Astrocyte of the cerebellum (primary cell): Measurements from ENCODE around the gene ACP3.
"Not testable (repeated sequence)": the region's sequence is repeated elsewhere in the genome, so short reads cannot be mapped to it uniquely, and the experiment has no call there.

ENCODE experiments used
- DNase-seq: peaks from one replicate; pipeline ENCODE4 v3.0.0-alpha.2; 2011; ENCODE audit warnings: low read depth
- H3K4me3 ChIP-seq: 2 replicates; pipeline ENCODE4 v1.5.1; 2011; ENCODE audit warnings: mild to moderate bottlenecking, low read depth, low read length, moderate library complexity
- in situ Hi-C: cut with HindIII; loops from 2 replicates; pipeline ENCODE4 v1.10.0; 2017; ENCODE audit warnings: low sequenced_read_pairs
- TF ChIP-seq, protein P1 (sequence below): IDR thresholded peaks from 2 replicates; pipeline ENCODE4 v1.5.1; 2012; ENCODE audit warnings: low read length, low read depth, moderate library complexity, mild to moderate bottlenecking; ENCODE audit errors: missing control alignments

The ACP3 gene

DNA sequence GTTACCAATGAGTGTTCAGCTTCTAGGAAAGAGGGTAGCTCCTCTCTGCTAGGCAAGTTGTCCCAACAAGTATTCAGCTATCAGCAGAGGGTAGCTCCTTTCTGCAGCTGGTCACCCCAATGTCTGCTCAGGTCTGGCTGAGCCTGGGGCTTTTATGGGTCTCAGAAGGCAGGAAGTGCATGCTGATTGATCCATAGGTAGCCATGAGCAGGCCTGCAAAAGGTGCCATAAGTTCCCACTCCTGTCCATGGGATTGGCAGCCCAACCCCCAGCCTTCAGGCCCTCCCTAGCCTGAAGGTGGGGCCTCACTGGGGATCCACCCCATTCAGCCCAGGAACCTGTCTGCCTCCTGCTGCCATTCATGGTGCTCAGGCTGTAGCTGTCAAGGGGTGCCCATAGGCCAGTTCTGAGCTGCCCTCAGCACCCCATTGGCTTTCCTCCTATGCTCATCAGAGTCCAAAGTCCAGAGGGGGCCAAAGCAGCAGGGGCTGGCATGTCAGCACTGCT is 65.5 kb downstream of the ACP3 start:
- no peak for DNase-seq
- no peak overlapping the region for H3K4me3 ChIP-seq
- in situ Hi-C loops, result no loop called here
- TF ChIP-seq, protein P1, sequence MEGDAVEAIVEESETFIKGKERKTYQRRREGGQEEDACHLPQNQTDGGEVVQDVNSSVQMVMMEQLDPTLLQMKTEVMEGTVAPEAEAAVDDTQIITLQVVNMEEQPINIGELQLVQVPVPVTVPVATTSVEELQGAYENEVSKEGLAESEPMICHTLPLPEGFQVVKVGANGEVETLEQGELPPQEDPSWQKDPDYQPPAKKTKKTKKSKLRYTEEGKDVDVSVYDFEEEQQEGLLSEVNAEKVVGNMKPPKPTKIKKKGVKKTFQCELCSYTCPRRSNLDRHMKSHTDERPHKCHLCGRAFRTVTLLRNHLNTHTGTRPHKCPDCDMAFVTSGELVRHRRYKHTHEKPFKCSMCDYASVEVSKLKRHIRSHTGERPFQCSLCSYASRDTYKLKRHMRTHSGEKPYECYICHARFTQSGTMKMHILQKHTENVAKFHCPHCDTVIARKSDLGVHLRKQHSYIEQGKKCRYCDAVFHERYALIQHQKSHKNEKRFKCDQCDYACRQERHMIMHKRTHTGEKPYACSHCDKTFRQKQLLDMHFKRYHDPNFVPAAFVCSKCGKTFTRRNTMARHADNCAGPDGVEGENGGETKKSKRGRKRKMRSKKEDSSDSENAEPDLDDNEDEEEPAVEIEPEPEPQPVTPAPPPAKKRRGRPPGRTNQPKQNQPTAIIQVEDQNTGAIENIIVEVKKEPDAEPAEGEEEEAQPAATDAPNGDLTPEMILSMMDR, result no peak

DNA sequence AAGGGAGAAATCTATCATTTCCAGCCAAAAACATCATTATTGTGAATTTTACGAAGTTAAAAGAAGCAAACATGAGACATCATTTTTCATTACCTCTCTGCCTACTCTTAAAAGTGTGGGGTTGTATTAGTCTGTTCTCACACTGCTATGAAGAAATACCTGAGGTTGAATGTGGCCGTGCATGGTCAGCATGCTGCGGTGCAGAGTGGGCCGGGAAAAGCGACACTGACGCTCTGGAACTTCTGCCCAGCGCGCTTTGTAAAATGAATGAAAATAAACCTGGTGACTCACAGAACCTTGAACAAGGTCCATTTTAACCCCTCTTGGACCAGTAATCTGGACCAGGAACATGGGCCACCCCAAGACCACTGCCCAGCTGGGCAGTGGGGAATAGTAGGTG is 69.1 kb downstream of the ACP3 start:
- H3K4me3 ChIP-seq, result no peak overlapping the region
- in situ Hi-C loops, result no loop called here
- TF ChIP-seq, protein P1, result no peak
- no peak for DNase-seq

DNA sequence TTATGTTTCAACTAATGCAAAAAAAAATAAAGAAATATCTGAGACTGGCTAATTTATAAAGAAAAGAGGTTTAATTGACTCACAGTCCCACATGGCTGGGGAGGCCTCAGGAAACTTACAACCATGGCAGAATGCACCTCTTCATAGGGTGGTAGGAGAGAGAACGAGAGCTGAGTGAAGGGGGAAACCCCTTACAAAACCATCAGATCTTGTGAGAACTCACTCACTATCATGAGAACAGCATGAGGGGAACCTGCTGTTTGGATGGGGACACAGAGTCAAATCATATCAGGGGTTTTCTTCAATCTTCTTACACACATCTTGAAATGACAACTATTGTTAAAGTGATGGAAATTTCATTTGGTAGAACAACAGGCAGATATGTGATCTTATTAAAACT is 75.5 kb downstream of the ACP3 start:
- H3K4me3 ChIP-seq, DNase-seq, in situ Hi-C loops: not testable (repeated sequence)

DNA sequence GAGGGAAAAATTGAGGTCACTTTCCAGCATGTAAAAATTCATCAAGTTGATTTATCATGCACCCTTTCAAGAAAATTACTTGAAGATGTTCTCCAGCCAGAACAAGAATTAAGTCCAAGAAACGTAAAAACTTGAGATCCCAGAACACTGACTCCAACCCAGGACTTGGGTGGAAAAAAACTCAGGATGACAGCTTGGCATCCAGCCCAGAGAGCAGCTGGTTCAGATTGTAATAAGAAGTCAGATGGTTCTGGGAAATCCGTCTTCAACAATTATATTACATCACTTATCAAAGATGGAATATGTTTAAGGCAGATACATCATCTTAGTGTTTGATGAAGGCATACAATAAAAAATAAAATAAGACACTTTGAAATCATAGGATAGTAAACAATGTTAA is 77.1 kb downstream of the ACP3 start:
- no peak overlapping the region for H3K4me3 ChIP-seq
- no peak for DNase-seq
- TF ChIP-seq, protein P1, result no peak
- in situ Hi-C loops, result no loop called here

DNA sequence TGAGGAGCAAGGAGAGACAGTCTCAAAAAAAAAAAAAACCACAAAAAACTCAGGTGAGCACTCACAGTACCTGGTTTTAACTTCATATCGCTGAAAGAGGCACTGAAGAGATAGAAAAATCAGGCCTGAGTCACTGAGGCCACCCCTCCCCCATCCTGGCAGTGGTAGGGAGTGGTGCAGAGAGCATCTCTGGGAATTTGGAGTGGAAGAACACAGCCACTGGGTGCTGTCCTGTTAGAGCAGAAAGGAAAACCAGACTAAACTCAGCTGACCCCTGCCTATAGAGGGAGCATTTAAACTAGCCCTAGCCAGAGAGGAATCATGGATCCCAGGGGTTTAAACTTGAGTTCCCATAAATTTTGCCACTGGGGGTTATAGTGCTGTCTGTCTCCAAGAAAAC is 77.9 kb downstream of the ACP3 start:
- TF ChIP-seq, protein P1, result no peak
- DNase-seq, result no peak
- no peak overlapping the region for H3K4me3 ChIP-seq
- in situ Hi-C loops, result no loop called here

DNA sequence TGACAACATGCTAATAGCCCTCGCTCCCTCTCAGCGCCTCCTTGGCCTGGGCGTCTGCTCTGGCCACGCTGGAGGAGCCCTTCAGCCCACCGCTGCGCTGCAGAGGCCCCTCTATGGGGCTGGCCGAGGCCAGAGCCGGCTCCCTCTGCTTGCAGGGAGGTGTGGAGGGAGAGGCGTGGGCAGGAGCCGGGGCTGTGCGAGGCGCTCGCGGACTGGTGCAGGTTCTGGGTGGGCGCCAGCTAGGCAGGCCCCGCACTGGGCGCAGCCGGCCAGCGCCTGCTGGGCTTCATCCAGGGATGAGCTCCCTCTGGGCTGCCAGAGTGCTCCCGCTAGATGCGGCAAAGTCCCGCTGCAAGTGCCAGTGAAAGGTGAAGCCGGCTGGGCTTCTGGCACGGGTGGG is 79.0 kb downstream of the ACP3 start:
- in situ Hi-C loops, result no loop called here
- TF ChIP-seq, protein P1, result no peak
- DNase-seq, result no peak
- no peak overlapping the region for H3K4me3 ChIP-seq

DNA sequence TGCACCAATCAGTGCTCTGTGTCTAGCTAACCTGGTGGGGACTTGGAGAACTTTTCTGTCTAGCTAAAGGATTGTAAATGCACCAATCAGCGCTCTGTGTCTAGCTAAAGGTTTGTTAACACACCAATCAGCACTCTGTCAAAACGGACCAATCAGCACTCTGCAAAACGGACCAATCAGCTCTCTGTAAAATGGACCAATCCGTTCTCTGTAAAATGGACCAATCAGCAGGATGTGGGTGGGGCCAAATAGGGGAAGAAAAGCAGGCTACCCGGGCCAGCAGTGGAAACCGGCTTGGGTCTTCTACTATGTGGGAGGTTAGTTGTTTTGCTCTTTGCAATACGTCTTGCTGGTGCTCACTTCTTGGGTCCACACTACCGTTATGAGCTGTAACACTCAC is 79.6 kb downstream of the ACP3 start:
- H3K4me3 ChIP-seq, DNase-seq, in situ Hi-C loops: not testable (repeated sequence)

DNA sequence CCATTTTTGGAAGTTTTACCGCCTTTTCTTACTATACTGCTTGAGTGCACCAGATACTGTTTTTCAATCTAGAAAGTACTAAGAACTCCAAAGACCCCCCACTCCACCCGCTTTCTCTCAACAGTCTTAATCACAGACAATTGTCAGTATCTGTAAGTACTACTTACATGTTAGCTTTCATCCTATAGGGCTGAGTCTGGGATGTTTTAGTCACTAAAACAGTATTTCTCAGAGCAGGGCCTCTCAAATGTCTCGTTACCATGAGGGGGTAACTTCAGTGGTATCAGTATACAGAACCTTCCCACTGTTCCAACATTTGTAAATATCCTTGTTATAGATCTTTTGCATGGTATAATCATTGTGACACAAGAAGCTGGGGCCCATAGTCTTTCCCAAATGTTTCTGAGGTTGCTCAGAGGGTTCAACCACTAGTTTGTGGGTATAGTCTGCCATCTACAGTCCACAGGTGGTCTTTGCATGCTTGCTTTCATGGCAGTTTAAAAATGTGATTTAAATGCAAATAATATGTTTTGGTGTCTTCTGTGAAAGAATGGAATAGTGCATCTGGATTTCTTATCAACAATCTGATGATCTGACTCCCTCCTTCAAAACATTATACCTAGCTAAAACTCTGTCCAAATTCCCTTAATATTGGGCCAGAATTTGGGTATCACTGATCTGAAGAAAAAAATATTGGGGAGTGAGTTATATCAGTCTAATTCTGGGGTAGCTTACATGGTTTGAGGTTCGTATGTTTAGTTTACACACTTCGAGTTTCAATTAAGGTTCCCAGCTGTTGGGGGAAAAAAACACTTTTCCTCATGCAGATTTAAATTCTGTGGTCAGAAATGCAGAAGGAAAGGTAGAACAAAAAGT is 82.1 kb downstream of the ACP3 start:
- in situ Hi-C loops, result no loop called here
- TF ChIP-seq, protein P1, result peak; percentile 82
- peak; percentile 45 for DNase-seq
- H3K4me3 ChIP-seq, result no peak overlapping the region
